Loucy (cell line): ENCODE results near the gene PIP4P1.
"Not testable (repeated sequence)": the region's sequence is repeated elsewhere in the genome, so short reads cannot be mapped to it uniquely, and the experiment has no call there.

Experiments
- H2AFZ ChIP-seq: fragments of 200-600 bp; sonication (generic); 2 replicates; pipeline ENCODE4 v1.6.0; 2016; ENCODE audit warnings: antibody characterized with exemption, mild to moderate bottlenecking, low read length, moderate library complexity
- H3F3A ChIP-seq: fragments of 200-600 bp; 2 replicates; pipeline ENCODE4 v1.6.0; 2016; ENCODE audit warnings: antibody characterized with exemption, low read depth, mild to moderate bottlenecking
- H3K27me3 ChIP-seq: fragments of 200-600 bp; sonication (generic); 2 replicates; pipeline ENCODE4 v1.6.1; 2014; ENCODE audit warnings: low read length, mild to moderate bottlenecking; ENCODE audit not compliant: insufficient read depth, poor library complexity, severe bottlenecking
- H3K36me3 ChIP-seq: fragments of 200-600 bp; sonication (generic); 2 replicates; pipeline ENCODE4 v1.6.1; 2016; ENCODE audit warnings: low read length; ENCODE audit not compliant: insufficient read depth
- H3K4me1 ChIP-seq: fragments of 200-600 bp; sonication (generic); 2 replicates; pipeline ENCODE4 v1.5.1; 2014; ENCODE audit warnings: low read length, mild to moderate bottlenecking; ENCODE audit not compliant: insufficient read depth, poor library complexity, severe bottlenecking
- H3K4me2 ChIP-seq: fragments of 200-600 bp; sonication (generic); 2 replicates; pipeline ENCODE4 v1.6.0; 2014; ENCODE audit warnings: antibody characterized with exemption, low read length, low read depth, mild to moderate bottlenecking; ENCODE audit not compliant: poor library complexity, severe bottlenecking
- H3K4me3 ChIP-seq: fragments of 200-600 bp; sonication (generic); 2 replicates; pipeline ENCODE4 v1.5.1; 2014; ENCODE audit warnings: low read length, mild to moderate bottlenecking, mixed read lengths; ENCODE audit not compliant: poor library complexity, severe bottlenecking
- H3K79me2 ChIP-seq: fragments of 200-600 bp; sonication (generic); 2 replicates; pipeline ENCODE4 v1.6.1; 2014; ENCODE audit warnings: low read length; ENCODE audit not compliant: insufficient read depth
- H3K9ac ChIP-seq: fragments of 200-600 bp; sonication (generic); 2 replicates; pipeline ENCODE4 v1.6.0; 2014; ENCODE audit warnings: mild to moderate bottlenecking, low read depth, low read length, moderate library complexity; ENCODE audit not compliant: poor library complexity, severe bottlenecking
- H3K9me2 ChIP-seq: fragments of 200-600 bp; sonication (generic); replicated peaks from 2 replicates; pipeline ENCODE4 v1.6.1; 2016; ENCODE audit warnings: low read depth, low read length, mixed read lengths
- H3K9me3 ChIP-seq: fragments of 200-600 bp; sonication (generic); 2 replicates; pipeline ENCODE4 v1.6.1; 2014; ENCODE audit warnings: mild to moderate bottlenecking, antibody characterized with exemption, low read length, low read depth; ENCODE audit not compliant: insufficient read depth
- H4K20me1 ChIP-seq: fragments of 200-600 bp; sonication (generic); 2 replicates; pipeline ENCODE4 v1.6.0; 2014; ENCODE audit warnings: antibody characterized with exemption, low read length, mild to moderate bottlenecking; ENCODE audit not compliant: insufficient read depth, poor library complexity, severe bottlenecking
- EZH2phosphoT487 ChIP-seq: fragments of 200-600 bp; IDR thresholded peaks from 2 replicates; pipeline ENCODE4 v1.6.1; 2018; ENCODE audit warnings: antibody characterized with exemption, mild to moderate bottlenecking, moderate library complexity, borderline replicate concordance
- TF ChIP-seq, protein P1 (sequence below): fragments of 200-600 bp; sonication (generic); conservative IDR thresholded peaks from 2 replicates; pipeline ENCODE4 v1.5.1; 2014; ENCODE audit warnings: mild to moderate bottlenecking, antibody characterized with exemption, low read length

PIP4P1 gene

GRCh38 chr14:20456971-20457370, 4.3 kb downstream of the PIP4P1 start:
- H3K36me3 ChIP-seq, result peaks cover 33% of the 10 kb centered on the region; the same call in 1 of the 2 replicates
- peak overlapping the region; percentile 86 for H3K4me3 ChIP-seq
- peaks cover 87% of the 10 kb centered on the region for H3K79me2 ChIP-seq
- no peaks in the 10 kb centered on the region for H3K27me3 ChIP-seq
- no peaks in the 10 kb centered on the region for H3F3A ChIP-seq
- peak overlapping the region; percentile 88 for H3K4me2 ChIP-seq
- H3K4me1 ChIP-seq, result peaks cover 44% of the 10 kb centered on the region
- TF ChIP-seq, protein P1, sequence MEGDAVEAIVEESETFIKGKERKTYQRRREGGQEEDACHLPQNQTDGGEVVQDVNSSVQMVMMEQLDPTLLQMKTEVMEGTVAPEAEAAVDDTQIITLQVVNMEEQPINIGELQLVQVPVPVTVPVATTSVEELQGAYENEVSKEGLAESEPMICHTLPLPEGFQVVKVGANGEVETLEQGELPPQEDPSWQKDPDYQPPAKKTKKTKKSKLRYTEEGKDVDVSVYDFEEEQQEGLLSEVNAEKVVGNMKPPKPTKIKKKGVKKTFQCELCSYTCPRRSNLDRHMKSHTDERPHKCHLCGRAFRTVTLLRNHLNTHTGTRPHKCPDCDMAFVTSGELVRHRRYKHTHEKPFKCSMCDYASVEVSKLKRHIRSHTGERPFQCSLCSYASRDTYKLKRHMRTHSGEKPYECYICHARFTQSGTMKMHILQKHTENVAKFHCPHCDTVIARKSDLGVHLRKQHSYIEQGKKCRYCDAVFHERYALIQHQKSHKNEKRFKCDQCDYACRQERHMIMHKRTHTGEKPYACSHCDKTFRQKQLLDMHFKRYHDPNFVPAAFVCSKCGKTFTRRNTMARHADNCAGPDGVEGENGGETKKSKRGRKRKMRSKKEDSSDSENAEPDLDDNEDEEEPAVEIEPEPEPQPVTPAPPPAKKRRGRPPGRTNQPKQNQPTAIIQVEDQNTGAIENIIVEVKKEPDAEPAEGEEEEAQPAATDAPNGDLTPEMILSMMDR, result no peak
- no peak for TF ChIP-seq EZH2phosphoT487
- peaks cover 54% of the 10 kb centered on the region for H4K20me1 ChIP-seq
- no peak overlapping the region for H2AFZ ChIP-seq
- H3K9me2 ChIP-seq, result no peaks in the 10 kb centered on the region
- no peaks in the 10 kb centered on the region for H3K9me3 ChIP-seq
- H3K9ac ChIP-seq, result peak overlapping the region; percentile 95

DNA sequence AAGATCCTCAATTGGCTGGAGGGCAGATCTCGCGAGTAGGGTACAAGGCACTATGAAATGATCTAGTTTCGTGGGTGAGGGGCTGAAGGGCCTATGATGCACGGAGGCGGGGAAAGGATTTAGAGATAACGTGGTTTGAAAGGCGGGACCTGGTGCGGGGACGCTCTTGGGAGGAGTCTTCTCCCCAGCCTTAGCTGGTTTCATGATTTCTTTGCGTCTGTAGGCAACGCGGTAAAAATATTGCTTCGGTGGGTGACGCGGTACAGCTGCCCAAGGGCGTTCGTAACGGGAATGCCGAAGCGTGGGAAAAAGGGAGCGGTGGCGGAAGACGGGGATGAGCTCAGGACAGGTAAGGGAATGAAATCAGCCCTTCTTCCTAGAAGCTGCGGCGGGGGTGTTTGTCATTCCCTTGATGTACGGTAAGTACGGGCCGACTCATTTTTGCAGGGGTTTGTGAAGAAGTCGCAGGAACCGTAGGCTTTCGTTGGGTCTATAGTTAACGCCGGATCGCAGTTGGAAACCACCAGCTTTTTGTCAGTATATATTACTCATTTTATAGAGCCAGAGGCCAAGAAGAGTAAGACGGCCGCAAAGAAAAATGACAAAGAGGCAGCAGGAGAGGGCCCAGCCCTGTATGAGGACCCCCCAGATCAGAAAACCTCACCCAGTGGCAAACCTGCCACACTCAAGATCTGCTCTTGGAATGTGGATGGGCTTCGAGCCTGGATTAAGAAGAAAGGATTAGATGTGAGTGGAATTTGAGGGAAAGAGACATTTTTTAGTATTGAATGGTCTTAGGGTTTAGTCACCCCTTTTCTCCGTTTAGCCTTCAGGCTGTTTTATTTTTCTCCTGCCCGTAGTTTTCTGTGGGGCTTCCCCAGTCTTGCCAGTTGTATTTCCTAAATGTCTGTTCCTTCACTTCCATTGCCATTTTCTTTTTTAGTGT, 5.6 kb downstream of the PIP4P1 start:
- Histone ChIP-seq H4K20me1 (peaks cover 50% of the 10 kb centered on the region), H3K9me2 (no peaks in the 10 kb centered on the region), H3K4me3 (peak overlapping the region; percentile 86), H3K4me1 (peaks cover 44% of the 10 kb centered on the region), H3K9me3 (no peaks in the 10 kb centered on the region), H3K9ac (peak overlapping the region; percentile 95), H2AFZ (peak overlapping the region; percentile 74), H3K79me2 (peaks cover 86% of the 10 kb centered on the region), H3K36me3 (peaks cover 40% of the 10 kb centered on the region; the same call in 1 of the 2 replicates), H3K27me3 (no peaks in the 10 kb centered on the region), H3K4me2 (peak overlapping the region; percentile 88), H3F3A (no peaks in the 10 kb centered on the region)
- no peak for TF ChIP-seq EZH2phosphoT487
- TF ChIP-seq, protein P1, result no peak

- Histone ChIP-seq H3K9ac (peak within 1 kb of the TSS; percentile 95), H2AFZ (peak within 1 kb of the TSS; percentile 74), H3K27me3 (no peaks in the 10 kb centered on the region), H3K4me3 (peak within 1 kb of the TSS; percentile 86), H3K36me3 (peaks cover 46% of the 10 kb centered on the region; the same call in 1 of the 2 replicates), H3K9me2 (no peaks in the 10 kb centered on the region), H4K20me1 (peaks cover 41% of the 10 kb centered on the region), H3K9me3 (no peaks in the 10 kb centered on the region), H3K79me2 (peaks cover 81% of the 10 kb centered on the region), H3K4me2 (peak within 1 kb of the TSS; percentile 88), H3F3A (no peaks in the 10 kb centered on the region), H3K4me1 (peaks cover 36% of the 10 kb centered on the region)
- TF ChIP-seq, protein P1, result no peak
- no peak for TF ChIP-seq EZH2phosphoT487
These were observed 6.5 kb downstream of the PIP4P1 start, which contains the start of the genes APEX1 and OSGEP for GRCh38 chr14:20454516-20455354. Gene APEX1, plus strand, starts transcription at chr14:20455226. Its CDS starts 420 bp downstream, at chr14:20455646. Gene OSGEP, minus strand, starts transcription at chr14:20454812. Its CDS starts 129 bp downstream, at chr14:20454683.

GRCh38 chr14:20452831-20453230, 8.4 kb downstream of the PIP4P1 start:
- Histone ChIP-seq H3K4me1 (peaks cover 28% of the 10 kb centered on the region), H3K9ac (peak overlapping the region; percentile 95), H3K4me3 (peak overlapping the region; percentile 86), H3K36me3 (peaks cover 51% of the 10 kb centered on the region; the same call in 1 of the 2 replicates), H3K4me2 (peak overlapping the region; percentile 88), H4K20me1 (peaks cover 29% of the 10 kb centered on the region), H3K79me2 (peaks cover 62% of the 10 kb centered on the region)
- not testable (repeated sequence) for H3K9me2 ChIP-seq, H3K9me3 ChIP-seq, H3F3A ChIP-seq, H3K27me3 ChIP-seq, H2AFZ ChIP-seq
